Measurements from ENCODE around the gene PXN. TPM values are rescaled to one million over a fixed set of nuclear protein-coding genes. Genes with fewer than 3 reads are reported as not detected.

Gene PXN
- 63.0 and 67.3 TPM in 2 replicates for total RNA-seq

- TF ChIP-seq CTCF (IDR thresholded peaks at IDR 0.05; ENCODE audit: insufficient read depth, low read depth, low read length) = peak; percentile 69
- peak; percentile 84 for DNase-seq (ENCODE audit: low read depth)
- peak within 1 kb of the TSS; percentile 89 for H3K4me3 ChIP-seq (ENCODE audit: low read depth, low read length)
Observed at GRCh38 chr12:120265473-120266179, at the start of gene PXN. TSS of gene PXN (minus strand) at chr12:120265730. CDS start at chr12:120265629, 101 bp downstream.

- DNase-seq (ENCODE audit: low read depth) = no peak
- TF ChIP-seq CTCF (IDR thresholded peaks at IDR 0.05; ENCODE audit: insufficient read depth, low read depth, low read length) = peak; percentile 38
- no peak overlapping the region for H3K4me3 ChIP-seq (ENCODE audit: low read depth, low read length)
Observed at GRCh38 chr12:120314220-120314619, 48.7 kb upstream of the PXN start.

GRCh38 chr12:120301962-120302815 lies 36.7 kb upstream of the PXN start, which contains the start of gene SIRT4:
TSS of gene SIRT4 (plus strand) at chr12:120302321. CDS start at chr12:120303562, 1,241 bp downstream.
- peak; percentile 86 for TF ChIP-seq CTCF (IDR thresholded peaks at IDR 0.05; ENCODE audit: insufficient read depth, low read depth, low read length)
- DNase-seq (ENCODE audit: low read depth) = peak; percentile 94
- H3K4me3 ChIP-seq (ENCODE audit: low read depth, low read length) = peak within 1 kb of the TSS; percentile 82

- DNase-seq (ENCODE audit: low read depth) = peak; percentile 94
- peak within 1 kb of the TSS; percentile 77 for H3K4me3 ChIP-seq (ENCODE audit: low read depth, low read length)
- TF ChIP-seq CTCF (IDR thresholded peaks at IDR 0.05; ENCODE audit: insufficient read depth, low read depth, low read length) = no peak
Observed at GRCh38 chr12:120292661-120293531, 27.4 kb upstream of the PXN start, which contains the start of gene RNU4-1. TSS of gene RNU4-1 (minus strand) at chr12:120293237.

GRCh38 chr12:120292411-120292660 lies 26.8 kb upstream of the PXN start:
- no peak for DNase-seq (ENCODE audit: low read depth)
- H3K4me3 ChIP-seq (ENCODE audit: low read depth, low read length) = peak overlapping the region; percentile 77
- TF ChIP-seq CTCF (IDR thresholded peaks at IDR 0.05; ENCODE audit: insufficient read depth, low read depth, low read length) = no peak

- peak overlapping the region; percentile 43 for H3K4me3 ChIP-seq (ENCODE audit: low read depth, low read length)
- no peak for TF ChIP-seq CTCF (IDR thresholded peaks at IDR 0.05; ENCODE audit: insufficient read depth, low read depth, low read length)
- DNase-seq (ENCODE audit: low read depth) = peak; percentile 14
Observed at GRCh38 chr12:120290609-120291305, 25.2 kb upstream of the PXN start.
